Testis (tissue), 3 donors: ENCODE measurements around the gene LGALS3BP. TPM values are rescaled to one million over a fixed set of nuclear protein-coding genes. Genes with fewer than 3 reads are reported as not detected.
A peak's percentile ranks its signal among the peaks of the same experiment; 100 is the strongest.

Source experiments
- DNase-seq: peaks from one replicate; pipeline ENCODE4 v3.0.0-alpha.2; 2019
- H3K27ac ChIP-seq, 2 donors: fragments of 200-600 bp; sonication (generic); one replicate each; pipeline ENCODE4 v1.5.1; 2019
- H3K27me3 ChIP-seq: fragments of 200-600 bp; sonication (generic); one replicate; pipeline ENCODE4 v1.5.1; 2019
- H3K36me3 ChIP-seq: fragments of 200-600 bp; sonication (generic); one replicate; pipeline ENCODE4 v1.5.1; 2017; ENCODE audit warnings: low read depth; ENCODE audit errors: missing control alignments
- H3K4me1 ChIP-seq: fragments of 200-600 bp; sonication (generic); one replicate; pipeline ENCODE4 v1.5.1; 2019
- H3K4me3 ChIP-seq, 2 donors: fragments of 200-600 bp; sonication (generic); one replicate each; pipeline ENCODE4 v1.5.1; 2017 to 2019
- H3K9me3 ChIP-seq: fragments of 200-600 bp; sonication (generic); one replicate; pipeline ENCODE4 v1.5.1; 2017
- POLR2A ChIP-seq: fragments of 450-650 bp; IDR thresholded peaks from one replicate; pipeline ENCODE4 v1.6.1; 2017; ENCODE audit warnings: antibody characterized with exemption, mild to moderate bottlenecking, moderate library complexity
- WGBS, 2 donors: methylation state at CpG; one replicate each; pipeline ENCODE4 v1.1.5; 2018; 5-methylcytosine and 5-hydroxymethylcytosine counted together
- intact Hi-C: fragments of 100-400 bp; cut with DNase I; formaldehyde crosslinking; loops from one replicate; pipeline ENCODE4 v1.15.1; 2023; ENCODE audit warnings: low total_unique reads
- polyA plus RNA-seq: library from polyadenylated mRNA; stranded (reverse); fragments of 350-450 nt; fragmentation: Illumina TruSeq; extraction: RNeasy Lipid Tissue Mini Kit (QIAGEN cat#74804); gene quantifications from one replicate; pipeline ENCODE4 v1.2.3, GENCODE V29; 2014; ENCODE audit warnings: low read depth, low replicate concordance; ENCODE audit not compliant: insufficient read depth
- total RNA-seq, 2 donors: library from RNA; depleted of rRNA; stranded (reverse); fragments of >200 nt; gene quantifications; one replicate each; pipeline ENCODE4 v1.2.3, GENCODE V29; 2016
- TF ChIP-seq, protein P1 (sequence below), 3 experiments: fragments of 450-650 bp in 2 of 3; fragments of 200-600 bp in 1 of 3; sonication (generic) in 1 of 3; IDR thresholded peaks; one replicate each; pipeline ENCODE4 v1.5.1; 2016 to 2019; ENCODE audit warnings: antibody characterized with exemption in 3 of 3, mild to moderate bottlenecking in 2 of 3, moderate library complexity in 1 of 3

Gene LGALS3BP
- total and polyA plus RNA-seq, 3 donors from 2014 or later: 328 to 845 (median 498) TPM

DNA sequence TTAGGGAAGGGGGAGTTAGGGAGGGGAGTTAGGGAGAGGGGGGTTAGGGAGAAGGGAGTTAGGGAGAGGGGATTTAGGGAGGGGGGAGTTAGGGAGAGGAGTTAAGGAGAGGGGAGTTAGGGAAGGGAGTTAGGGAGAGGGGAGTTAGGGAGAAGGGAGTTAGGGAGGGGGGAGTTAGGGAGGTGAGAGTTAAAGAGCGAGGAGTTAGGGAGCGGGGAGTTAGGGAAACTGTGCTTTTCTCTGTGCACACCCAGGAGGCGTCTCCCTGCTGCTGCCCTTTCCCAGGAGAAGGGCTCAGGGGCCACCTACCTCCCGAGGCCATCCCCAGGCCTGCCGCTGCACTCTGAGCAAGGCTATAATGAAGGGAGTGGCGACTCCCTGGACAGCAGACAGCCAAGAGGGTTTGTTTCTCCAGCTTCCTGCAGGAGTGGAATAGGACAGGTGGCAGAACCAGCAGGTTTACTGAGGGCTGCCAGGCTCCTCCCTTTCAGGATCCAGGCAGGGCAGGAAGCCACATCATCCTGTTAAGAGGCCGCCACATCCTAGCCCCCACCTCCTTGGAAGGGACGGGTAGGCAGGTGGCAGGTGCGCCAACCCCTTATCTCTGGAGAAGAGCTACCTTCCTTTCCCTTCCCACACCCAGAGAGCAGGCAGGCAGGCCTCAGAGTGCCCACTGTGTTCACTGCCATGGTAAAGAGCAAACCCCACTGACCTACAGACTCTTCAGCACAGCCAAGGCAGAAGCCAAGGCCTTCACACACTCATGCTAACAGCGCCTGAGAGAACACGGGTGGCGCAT lies 25.5 kb upstream of the LGALS3BP start:
- Histone ChIP-seq H3K4me1 (peaks cover 27% of the 10 kb centered on the region), H3K9me3 (no peaks in the 10 kb centered on the region), H3K27me3 (no peaks in the 10 kb centered on the region), H3K27ac (no peak overlapping the region), H3K36me3 (no peaks in the 10 kb centered on the region), H3K4me3 (no peak overlapping the region)
- WGBS, 2 donors: 67 to 71% methylated on average over 9 to 12 of the region's 12 CpGs
- intact Hi-C loops: no loop called here
- TF ChIP-seq, protein P1, sequence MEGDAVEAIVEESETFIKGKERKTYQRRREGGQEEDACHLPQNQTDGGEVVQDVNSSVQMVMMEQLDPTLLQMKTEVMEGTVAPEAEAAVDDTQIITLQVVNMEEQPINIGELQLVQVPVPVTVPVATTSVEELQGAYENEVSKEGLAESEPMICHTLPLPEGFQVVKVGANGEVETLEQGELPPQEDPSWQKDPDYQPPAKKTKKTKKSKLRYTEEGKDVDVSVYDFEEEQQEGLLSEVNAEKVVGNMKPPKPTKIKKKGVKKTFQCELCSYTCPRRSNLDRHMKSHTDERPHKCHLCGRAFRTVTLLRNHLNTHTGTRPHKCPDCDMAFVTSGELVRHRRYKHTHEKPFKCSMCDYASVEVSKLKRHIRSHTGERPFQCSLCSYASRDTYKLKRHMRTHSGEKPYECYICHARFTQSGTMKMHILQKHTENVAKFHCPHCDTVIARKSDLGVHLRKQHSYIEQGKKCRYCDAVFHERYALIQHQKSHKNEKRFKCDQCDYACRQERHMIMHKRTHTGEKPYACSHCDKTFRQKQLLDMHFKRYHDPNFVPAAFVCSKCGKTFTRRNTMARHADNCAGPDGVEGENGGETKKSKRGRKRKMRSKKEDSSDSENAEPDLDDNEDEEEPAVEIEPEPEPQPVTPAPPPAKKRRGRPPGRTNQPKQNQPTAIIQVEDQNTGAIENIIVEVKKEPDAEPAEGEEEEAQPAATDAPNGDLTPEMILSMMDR (IDR thresholded peaks at IDR 0.05): no peak
- no peak for TF ChIP-seq POLR2A
- DNase-seq: peak; percentile 15

DNA sequence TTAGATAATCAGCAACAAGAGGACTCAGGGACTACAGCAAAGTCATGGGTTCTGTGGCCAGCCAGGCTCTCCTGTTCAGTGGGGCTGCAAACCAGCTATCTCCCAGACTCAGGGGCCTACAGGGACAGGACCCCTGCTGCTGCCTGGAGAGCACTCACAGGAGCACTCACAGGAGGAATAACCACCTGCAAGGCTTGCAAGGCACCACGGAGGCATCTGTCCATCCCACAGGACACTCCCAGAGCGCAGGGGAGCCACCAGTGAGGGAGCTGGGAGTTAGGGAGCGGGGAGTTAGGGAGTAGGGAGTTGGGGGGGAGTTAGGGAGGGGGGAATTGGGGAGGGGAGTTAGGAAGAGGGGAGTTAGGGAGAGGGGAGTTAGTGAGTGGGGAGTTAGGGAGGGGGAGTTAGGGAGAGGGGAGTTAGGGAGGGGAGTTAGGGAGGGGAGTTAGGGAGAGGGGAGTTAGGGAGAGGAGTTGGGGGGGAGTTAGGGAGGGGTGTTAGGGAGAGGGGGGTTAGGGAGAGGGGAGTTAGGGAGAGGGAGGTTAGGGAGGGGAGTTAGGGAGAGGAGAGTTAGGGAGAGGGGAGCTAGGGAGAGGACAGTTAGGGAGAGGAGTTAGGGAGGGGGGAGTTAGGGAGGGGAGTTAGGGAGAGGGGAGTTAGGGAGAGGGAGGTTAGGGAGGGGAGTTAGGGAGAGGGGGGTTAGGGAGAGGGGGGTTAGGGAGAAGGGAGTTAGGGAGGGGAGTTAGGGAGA lies 24.1 kb upstream of the LGALS3BP start:
- WGBS, 2 donors: 63 to 83% methylated on average over 3 of the region's 3 CpGs
- no peaks in the 10 kb centered on the region for H3K9me3 ChIP-seq
- intact Hi-C loops: no loop called here
- no peak for TF ChIP-seq POLR2A
- TF ChIP-seq, protein P1 (IDR thresholded peaks at IDR 0.05): no peak
- peaks cover 25% of the 10 kb centered on the region for H3K4me1 ChIP-seq
- H3K36me3 ChIP-seq: no peaks in the 10 kb centered on the region
- H3K4me3 ChIP-seq: no peak overlapping the region
- no peak overlapping the region for H3K27ac ChIP-seq
- no peaks in the 10 kb centered on the region for H3K27me3 ChIP-seq
- peak; percentile 4 for DNase-seq

DNA sequence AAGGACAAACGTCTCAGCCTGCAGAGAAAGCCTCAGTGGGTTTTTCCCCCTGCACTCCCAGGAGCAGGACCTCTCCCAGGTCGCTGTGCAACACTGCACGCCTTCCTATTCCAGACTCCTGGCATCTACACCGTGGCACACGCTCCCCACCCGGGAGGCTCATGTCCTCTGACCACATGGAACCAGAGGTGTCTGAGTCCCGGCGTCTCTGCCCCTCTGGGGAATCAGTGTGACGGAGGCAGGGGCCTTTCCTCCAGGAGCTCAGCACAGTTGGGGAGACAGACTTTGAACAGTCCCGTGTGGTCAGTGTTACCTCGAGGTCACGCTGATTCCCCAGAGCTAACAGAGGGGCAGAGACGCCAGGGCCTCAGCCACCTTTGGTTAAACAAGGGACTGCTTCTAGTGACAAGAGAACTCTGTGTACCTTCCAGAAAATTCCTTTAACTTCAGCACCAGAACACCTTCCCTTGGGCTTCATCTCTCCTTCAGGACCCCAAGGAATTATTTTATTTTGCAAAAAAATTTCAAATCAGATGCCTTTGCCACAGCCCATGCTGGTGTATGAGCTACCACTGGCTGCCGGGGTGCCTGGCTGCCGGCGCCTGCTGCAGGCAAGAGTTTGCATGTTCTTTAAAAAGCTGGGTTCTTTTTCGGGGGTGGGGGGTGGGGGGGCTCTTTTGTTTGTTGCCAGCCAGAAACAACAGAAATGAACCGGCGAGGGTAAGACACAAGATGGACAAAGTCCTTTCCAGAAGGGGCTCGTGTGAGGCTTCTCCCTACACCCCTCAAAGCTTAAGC lies 23.3 kb upstream of the LGALS3BP start:
- WGBS, 2 donors: 62 to 70% methylated on average over 14 to 20 of the region's 20 CpGs
- intact Hi-C loops: no loop called here
- DNase-seq: peak; percentile 12
- TF ChIP-seq, protein P1 (IDR thresholded peaks at IDR 0.05): no peak
- no peak for TF ChIP-seq POLR2A
- Histone ChIP-seq H3K9me3 (no peaks in the 10 kb centered on the region), H3K27ac (no peak overlapping the region), H3K36me3 (no peaks in the 10 kb centered on the region), H3K4me3 (no peak overlapping the region), H3K27me3 (no peaks in the 10 kb centered on the region), H3K4me1 (peaks cover 24% of the 10 kb centered on the region)

DNA sequence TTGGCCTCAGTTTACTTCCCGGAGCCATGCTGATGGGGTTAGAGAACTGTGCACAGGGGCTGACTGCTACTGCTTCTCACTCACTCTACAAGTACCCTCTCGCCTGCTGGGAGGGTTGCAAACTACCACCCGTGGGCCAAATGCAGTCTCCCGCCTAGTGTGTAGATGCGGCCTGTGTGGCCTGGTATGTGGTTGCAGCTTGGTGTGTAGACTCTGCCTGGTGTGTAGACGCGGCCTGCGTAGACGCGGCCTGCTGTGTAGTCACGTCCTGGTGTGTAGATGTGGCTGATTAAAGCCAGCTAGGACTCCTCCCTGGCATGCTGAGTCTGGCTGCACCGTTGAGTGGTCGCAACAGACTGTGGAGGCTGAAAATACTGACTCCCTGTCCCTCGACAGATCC lies 22.6 kb upstream of the LGALS3BP start:
- 93 to 94% methylated on average over 7 to 14 of the region's 14 CpGs for WGBS, 2 donors
- no peak overlapping the region for H3K4me3 ChIP-seq
- peak; percentile 11 for DNase-seq
- H3K27me3 ChIP-seq: no peaks in the 10 kb centered on the region
- H3K27ac ChIP-seq: no peak overlapping the region
- intact Hi-C loops: no loop called here
- H3K9me3 ChIP-seq: no peaks in the 10 kb centered on the region
- H3K4me1 ChIP-seq: peaks cover 27% of the 10 kb centered on the region
- no peak for TF ChIP-seq POLR2A
- TF ChIP-seq, protein P1 (IDR thresholded peaks at IDR 0.05): no peak
- H3K36me3 ChIP-seq: no peaks in the 10 kb centered on the region
